Daoy (cell line): ENCODE data around the gene CYTH4. TPM values are rescaled to one million over a fixed set of nuclear protein-coding genes. Genes with fewer than 3 reads are reported as not detected.

Experiments used
- DNase-seq: peaks from one replicate; pipeline ENCODE4 v3.0.0-alpha.2; 2015; ENCODE audit warnings: low read depth
- total RNA-seq: library from RNA; depleted of rRNA; stranded (reverse); fragments of >200 nt; shearing (Covaris generic); gene quantifications from 2 replicates; pipeline ENCODE4 v1.2.3, GENCODE V29; 2014; rRNA removed

Gene CYTH4
- total RNA-seq, 1 experiment from 2014 or later = 1.7 TPM

DNA sequence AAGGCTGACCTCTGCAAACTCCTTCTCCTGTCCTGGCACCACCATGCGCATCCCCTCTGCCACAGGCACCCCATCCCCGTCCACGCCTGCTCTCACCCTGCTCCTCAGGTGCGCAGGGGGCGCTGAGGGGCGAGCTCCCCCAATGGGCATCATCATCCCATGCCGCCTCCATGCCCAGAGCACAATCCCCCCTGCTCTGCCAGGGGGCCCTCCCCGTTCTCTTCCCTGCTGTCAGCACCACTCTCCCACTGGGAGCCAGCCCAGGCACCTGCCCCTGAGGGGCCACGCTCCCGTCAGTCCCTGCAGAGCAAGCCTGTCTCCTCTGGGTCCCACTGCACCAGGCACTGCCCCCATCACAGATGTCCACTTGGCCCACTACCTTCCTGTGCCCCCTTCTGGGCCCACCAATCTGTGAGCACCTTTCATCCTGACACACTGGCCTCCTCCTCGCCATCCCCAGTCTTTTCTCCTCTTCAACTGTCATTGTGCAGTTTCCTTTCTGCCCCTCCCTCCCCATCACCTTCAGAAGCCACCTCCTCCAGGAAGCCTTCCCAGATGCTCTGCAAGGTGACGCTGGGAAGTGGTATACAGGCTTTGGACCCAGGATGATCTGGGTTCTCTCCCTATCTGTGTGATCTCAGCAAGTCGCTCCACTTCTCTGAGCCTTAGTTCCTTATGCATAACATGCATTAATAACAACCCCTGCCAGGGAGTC, 62.6 kb downstream of the CYTH4 start:
- DNase-seq = no peak

DNA sequence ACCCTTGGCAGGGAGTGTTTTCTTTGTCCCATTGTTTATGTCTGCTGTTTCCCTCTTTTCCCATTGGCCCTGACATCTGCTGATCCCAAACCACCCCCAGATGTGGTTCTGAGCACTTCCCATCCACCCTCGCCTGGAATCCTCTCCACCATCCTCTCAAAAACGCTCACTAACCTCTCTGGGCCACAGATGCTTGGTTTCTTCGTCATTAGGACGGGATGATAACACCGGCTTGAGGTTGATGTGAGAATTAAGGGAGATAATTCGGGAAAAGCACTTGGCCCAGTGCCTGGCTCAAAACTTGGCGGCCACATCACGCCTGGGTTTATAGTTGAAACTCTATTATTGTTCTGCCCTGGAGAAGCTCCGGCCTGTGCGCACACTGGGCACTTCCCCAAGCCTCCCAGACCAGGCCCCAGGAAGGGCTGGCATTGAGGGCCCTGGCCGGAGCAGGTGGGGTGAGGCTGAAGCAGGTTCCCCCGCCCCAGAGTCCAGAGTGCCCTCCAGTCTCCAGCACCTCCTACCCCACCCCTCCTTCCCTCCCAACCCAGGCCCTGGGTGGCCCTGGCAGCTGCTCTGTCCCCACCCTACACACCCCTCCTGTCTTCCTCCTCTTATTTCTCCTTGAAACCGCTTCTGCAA, 63.7 kb downstream of the CYTH4 start:
- DNase-seq = peak; percentile 91

DNA sequence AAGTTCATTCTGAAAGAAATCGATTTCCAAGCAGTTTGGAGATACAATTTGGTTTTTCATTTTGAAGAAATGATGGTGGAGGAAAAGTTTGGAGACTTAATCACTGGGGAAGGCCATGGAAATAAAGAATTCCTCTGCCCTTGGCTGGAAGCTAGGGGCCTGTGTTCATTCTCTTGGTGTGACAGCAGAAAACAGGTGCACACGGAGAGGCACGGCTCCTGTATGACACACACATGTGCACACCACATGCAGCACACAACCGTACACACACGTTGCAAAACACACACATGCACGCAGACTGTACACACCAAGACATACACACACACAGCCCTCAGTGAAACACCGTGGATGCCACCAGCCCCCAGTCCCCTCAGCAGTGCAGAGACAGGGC, 64.2 kb downstream of the CYTH4 start:
- DNase-seq = no peak

DNA sequence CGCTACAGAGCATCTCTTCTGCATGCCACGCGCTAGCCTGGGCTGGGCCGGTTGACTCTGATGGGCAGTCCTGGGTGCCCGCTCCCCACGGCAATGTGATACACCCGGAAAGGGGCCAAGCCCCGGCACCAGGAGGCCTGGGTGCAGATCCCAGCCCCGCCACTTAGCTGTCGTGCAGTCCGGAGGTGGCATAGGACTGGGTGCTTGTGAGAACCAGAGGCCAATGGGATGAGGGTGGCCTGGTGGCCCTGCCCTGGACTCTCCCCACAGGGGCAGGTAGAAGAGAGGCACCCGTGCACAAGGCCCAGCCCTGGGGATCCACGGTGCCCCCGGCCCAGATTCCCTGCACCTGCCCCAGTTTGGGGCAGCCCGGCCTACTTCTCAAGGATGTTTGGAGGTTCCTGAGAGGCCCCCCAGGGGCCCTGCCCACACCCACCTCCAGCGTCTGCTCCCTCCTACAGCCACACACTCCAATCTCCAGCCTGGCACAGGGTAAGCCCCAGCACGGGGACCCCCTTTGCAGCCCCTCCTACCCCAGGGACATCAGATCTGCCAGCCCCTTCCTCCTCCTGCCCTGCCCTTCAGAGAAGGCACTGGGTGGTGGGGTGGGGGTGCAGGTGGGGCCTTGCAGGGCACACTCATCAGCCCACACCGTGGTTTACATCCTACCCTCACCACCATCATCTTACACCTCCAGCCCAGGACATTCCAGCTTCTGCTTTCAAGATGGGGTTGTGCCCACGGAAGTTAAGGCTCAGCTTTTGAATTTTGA, 66.9 kb downstream of the CYTH4 start:
- no peak for DNase-seq

DNA sequence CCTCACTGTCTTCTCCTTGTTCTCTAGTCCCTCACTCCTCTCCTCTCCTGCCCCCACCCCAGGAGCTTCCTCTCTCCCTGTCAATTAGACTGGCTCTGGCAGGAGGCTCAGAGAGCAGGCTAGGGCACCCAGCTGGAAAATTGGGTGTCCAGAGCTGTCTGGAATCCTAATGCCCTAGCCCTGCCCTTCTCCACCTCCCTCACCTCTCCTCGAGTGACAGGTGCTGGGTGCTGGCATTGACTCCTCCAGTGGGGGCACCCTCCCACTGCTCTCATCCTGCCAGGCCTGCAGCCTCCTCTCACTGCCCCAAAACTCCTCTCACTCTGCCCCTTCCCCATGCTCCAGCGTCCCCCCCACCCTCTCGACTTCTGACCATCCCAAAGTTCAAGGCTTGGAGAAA, 68.9 kb downstream of the CYTH4 start:
- DNase-seq = no peak

DNA sequence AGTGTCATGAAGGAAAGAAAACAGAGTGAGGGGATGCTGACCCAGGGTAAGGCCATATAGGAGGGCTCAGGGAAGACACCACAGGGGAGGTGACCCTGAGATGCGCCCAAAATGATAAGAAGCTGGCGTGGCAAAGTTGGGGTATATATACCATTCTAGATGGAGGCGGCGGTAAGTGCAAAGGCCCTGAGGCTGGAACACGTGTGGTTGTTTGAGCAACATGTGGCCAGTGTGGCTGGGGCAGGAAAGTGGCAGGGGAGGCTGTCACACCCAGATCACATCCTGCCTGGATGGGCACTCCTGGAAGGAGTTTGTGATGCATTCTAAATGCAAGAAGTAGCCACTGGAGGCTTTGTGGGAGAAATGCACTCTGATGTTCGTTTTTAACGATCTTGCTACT, 70.2 kb downstream of the CYTH4 start:
- no peak for DNase-seq

DNA sequence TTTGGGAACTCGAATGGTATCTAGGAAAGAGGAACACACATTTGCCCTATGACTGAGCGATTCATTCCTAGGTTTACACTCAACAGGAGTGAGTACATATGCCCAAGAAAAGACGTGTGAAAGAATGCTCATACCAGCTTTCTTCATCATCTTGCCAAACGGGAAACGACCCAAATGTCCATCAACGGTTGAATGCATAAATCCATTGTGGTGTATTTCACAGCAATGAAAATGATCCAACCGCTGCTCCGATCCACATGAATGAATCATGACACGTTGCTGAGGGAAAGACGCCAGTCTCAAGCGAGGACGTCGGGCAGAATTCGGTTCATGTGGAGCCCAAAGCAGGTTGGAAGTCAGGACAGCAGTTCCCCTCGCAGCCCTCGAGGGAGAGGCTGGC, 71.5 kb downstream of the CYTH4 start:
- peak; percentile 91 for DNase-seq

DNA sequence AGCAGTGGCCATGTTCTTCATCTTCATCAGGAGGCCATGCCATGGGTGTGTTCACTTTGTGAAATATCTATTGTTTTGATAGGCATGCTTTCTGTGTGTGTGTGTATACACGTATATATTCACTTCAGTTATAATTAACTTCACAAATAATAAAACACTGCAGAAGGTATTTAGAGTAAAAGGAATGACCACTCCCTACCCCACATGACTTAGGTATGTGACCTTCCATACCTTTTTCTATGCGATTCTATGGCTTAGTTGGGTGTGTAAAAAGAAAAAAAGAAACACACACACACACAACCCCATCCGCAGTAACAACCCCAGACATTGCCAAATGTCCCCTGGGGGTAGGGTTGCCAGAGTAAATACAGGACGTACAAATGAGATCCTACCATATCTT, 72.0 kb downstream of the CYTH4 start:
- no peak for DNase-seq

DNA sequence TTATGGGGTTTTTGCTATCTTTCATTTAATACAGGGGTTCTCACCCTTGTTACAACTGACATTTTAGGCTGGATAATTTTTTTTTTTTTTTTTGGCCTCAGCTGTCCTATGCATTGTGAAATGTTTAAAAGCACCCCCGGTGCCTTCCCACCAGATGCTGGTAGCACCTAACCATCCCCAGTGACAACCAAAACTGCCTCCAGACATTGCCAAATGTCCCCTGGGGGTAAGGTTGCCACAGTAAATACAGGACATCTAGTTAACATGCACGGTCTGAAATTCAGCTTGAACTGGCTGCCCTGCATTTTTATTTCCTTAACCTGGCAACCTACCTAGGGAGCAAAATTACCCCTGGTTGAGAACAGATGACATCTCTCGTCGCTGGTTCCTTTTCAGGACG, 72.4 kb downstream of the CYTH4 start:
- no peak for DNase-seq

DNA sequence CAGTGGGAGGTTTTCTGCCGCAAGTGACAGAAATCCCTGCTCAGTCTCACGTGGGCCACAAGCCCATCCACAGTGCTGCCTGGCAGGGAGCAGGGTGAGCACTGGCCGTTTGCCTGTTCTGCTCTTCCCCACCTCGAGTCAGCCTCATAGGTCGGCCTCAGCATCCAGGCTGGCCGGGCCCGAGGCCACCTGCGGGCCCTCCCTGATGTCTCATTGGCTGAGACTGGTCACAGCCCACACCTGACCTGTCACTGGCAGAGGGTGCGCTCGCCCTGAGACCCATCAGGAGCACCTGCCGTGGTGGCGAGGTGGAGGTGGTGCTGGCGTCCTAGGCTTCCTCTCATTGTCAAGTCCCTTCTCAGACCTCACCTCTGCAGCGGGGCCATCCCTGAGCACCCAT, 72.9 kb downstream of the CYTH4 start:
- no peak for DNase-seq

DNA sequence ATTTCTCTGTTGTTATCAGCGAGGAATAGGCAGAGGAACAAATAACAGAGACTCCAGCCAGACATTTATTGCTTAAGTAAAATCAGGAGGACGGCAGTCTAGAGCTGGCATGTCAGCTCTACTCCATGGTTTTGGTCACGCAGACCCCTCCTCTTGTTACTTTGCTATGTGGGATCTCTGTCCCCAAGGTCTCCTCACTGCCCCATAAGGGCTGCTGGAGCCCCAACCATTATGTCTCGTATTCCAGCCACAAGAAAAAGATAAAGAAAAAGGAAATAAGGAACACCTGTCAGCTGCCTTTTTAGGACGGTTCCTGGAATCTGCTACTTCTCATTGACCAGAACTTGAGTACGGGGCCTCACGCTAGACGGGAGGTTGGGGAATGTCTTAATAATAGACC, 74.6 kb downstream of the CYTH4 start:
- DNase-seq = no peak

DNA sequence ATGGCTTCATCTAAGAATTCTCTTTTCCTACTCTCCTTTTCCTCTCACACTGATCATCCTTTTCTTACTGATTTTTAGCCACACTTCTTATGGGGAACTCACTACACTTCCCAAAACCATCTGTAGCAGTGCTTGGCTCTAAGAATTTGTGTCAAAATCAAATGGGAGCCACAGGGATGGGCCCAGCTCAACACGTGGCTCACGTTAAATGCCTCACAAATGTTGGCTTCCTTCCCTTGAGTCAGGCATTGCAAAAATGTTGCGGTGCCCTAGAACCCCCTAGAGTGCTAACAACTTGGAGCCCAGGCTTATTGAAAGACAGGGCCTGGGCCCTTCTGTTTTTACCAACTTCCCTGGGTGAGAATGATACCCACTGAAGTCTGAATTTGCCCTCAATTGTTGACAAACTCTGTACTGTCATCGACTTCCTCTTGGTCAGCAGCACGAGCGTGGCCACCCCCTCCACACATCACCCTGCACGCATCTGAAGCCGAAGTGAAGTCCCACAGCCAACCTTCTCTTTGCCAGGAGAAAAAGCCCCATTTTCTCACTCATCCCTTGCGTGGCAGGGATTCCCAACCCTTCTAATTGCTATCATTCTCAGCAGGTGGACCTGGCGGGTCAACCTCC, 75.3 kb downstream of the CYTH4 start:
- DNase-seq = no peak

DNA sequence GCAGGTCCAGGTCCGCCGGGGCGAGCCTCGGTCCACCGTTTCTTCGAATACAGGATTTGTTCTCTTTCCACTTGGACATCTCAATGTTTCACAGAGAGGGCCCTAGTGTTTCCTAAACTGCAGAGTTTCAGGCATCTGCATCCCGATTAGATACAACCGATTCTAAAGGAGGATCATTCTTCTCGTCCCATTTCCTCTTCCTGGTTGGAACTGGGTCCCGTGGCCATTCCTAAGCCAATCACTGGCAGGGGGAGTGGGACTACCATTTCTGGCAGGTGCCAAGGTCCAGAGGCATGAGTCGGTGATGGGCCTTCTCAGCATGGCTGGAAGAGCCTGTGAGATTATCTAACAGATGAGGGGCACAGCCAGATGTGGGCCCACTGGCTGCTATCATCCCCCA, 76.1 kb downstream of the CYTH4 start:
- no peak for DNase-seq

DNA sequence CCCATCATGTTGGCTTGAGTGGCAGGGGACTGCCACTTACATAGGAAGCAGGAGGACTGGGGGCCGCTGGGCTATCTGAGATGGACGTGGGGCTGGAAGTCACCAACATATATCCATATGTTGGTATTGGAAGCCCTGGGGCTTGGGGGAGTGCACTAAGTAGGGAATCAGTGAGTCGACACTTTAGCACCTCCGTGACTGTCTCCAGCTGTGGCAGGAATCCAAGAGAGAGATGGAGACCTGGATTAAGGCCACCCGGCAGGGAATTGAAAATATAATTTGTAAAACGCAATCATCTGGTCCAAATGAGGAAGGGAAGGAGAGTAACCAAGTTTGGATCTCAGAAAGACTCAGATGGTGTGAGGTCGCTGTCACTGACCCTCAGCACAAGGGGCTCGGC, 76.6 kb downstream of the CYTH4 start:
- no peak for DNase-seq

DNA sequence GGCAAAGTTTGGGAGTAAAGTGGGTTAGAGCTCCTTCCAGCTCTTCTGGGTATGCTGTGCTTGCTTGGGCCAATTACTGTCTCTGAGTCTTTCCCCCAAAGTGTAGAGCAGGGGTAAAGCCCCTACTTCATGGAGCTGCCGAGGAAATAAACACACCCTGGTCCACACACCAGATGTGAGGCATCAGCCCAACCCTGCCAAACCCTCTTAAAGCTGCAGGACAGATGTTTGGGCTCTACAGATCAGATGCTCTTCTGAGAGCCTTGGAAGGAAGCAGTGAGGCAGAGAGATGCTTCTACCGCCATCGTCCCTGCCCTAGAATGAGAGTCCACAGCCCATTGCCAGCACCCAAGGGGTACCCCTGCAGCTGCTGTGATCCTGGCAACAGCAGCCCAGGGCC, 80.3 kb downstream of the CYTH4 start:
- no peak for DNase-seq

DNA sequence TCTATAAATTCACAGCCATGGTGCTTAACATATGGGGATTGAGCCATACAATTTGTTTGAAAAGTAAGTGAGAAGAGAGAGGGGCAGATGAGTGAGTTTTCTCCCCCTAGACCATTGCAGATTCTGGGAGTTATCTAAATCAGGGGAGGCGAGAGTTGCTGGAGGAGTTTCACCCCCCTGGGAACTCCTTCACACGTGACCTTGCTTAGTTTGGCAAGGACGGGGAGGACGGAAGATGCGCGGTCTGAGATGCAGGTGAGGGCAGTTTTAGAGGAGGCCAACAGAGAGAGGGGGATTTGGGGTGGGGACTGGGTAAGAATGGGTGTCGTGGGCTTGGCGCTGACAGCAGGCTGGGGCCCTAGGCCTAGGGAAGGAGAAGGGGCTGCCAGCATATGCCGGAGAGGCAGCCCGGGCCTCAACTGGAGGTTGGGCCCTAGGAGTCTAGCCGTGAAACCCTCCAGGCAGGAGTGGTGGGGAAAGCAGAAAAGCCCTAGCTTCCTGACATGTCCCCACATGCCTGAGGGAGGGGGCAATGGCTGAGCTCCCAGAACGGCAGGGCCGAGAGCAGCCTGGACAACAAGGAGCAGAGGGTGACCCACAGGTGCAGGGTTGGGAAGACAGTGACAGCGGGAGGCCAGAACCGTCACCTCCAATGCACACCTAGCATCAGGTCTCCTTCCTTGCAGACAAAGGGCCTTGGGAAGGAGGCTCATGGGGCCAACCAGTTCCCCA, 81.1 kb downstream of the CYTH4 start:
- DNase-seq = no peak

Other genes with a start within 250 kb of the CYTH4 start
- gene KCTD17, start 230.8 kb upstream of the CYTH4 start, total RNA-seq = 20.6 and 20.8 TPM in 2 replicates
- not detected in 2 replicates for gene TMPRSS6, start 172.8 kb upstream of the CYTH4 start, total RNA-seq
- gene IL2RB, start 132.6 kb upstream of the CYTH4 start, total RNA-seq = not detected in 2 replicates
- 0.30 and 0.34 TPM in 2 replicates for gene C1QTNF6, start 94.3 kb upstream of the CYTH4 start, total RNA-seq
- gene SSTR3, start 70.0 kb upstream of the CYTH4 start, total RNA-seq = not detected in 2 replicates
- gene RAC2, start 38.2 kb upstream of the CYTH4 start, total RNA-seq = 40.5 and 59.0 TPM in 2 replicates
- 2.0 and 2.3 TPM in 2 replicates for gene ELFN2, start 145.0 kb downstream of the CYTH4 start, total RNA-seq
- 2.4 and 3.0 TPM in 2 replicates for gene MFNG, start 203.9 kb downstream of the CYTH4 start, total RNA-seq
- gene CARD10, start 236.9 kb downstream of the CYTH4 start, total RNA-seq = 24.0 and 25.9 TPM in 2 replicates